GM19238 (cell line): ENCODE measurements around the gene S100A9.
"Not testable (repeated sequence)": the region's sequence is repeated elsewhere in the genome, so short reads cannot be mapped to it uniquely, and the experiment has no call there.

ENCODE experiments used
- DNase-seq: peaks from one replicate; pipeline ENCODE4 v3.0.0; 2011; ENCODE audit warnings: low spot score; ENCODE audit not compliant: insufficient read length

S100A9 gene

DNA sequence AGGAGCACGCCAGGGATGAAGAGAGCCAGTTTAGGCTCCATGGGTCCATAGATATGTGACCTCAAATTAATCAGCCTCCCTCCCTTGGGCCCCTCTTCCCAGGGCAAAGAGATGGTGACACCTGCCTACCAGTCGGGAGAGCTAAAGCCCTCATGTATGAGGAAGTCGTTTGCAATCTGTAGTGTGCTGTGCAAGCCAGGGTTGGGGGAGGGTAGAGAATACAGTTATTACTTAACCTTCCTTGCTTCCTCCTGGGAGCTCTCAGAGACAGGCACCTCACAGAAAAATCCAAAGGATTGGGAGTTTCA is 13.0 kb upstream of the S100A9 start:
- no peak for DNase-seq

DNA sequence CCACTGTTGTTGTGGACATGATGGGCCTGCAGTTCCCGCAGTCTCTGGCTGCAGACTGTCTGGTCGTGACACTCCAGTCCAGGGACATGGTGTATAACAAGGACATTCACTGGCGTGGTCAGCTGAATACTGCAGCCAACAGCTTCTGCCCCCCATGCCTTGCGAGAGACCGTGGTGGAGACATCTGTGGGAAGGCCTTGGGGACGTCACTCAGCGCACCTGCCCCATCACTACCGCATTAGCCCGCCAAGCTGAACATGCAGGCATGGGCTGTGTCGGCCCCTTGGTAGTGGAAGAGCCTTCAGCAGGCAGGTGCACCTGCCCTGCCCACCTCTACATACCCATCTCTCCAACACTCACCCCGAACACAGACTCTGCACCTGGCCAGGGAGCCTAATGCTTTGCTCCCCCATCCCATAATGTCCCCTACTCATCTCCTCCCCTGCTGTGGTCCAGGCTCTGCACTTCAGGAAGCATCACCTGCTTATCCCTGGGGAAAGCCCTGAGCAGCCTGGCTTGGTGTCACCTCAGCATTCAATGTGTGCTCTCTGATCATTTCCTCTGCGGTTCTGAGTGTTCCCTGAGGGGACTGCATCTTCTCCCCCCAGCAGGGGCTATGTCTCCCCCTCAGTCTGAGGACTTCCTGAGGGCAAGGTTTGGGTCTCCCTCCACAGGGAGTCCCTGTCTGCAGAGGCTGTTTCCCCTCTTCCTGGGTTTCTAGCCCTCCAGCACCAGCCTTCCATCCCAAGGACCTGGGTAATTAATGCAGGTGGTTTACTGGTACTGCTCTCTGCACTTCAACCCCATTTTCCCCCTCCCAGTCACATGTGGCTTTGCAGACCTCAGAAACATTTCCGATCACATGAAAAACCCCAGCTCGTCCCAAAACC is 12.2 kb upstream of the S100A9 start:
- no peak for DNase-seq

DNA sequence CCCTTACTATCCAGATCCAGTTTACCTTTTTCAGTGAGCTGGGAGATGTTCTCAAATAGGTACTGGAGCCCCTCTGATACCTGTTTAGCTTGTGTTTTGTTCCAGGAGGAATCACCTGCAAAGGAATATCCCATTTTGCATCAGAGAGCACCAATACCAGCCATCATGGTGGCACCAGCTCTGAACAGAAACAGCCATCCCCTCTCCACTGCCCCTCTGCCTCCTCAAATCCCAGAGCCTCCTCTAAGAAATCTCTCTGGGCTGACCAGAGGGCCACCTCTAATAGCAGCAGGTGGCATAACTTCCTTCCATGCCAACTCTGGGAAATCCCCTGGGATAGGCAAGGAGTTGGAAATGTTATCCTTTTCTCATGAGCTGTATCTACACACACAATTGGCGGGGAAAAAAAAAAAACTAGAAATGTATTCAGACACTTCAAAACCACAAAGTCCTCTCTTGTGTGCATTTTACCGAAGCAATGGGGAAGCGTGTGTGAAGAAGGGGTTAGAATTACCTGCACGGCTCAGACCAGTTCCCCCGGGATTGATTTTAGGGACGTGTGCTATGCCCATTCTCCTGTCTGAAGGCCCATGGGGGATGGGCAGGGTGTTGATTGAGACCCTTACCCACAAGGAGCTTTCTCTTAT is 11.5 kb upstream of the S100A9 start:
- no peak for DNase-seq

DNA sequence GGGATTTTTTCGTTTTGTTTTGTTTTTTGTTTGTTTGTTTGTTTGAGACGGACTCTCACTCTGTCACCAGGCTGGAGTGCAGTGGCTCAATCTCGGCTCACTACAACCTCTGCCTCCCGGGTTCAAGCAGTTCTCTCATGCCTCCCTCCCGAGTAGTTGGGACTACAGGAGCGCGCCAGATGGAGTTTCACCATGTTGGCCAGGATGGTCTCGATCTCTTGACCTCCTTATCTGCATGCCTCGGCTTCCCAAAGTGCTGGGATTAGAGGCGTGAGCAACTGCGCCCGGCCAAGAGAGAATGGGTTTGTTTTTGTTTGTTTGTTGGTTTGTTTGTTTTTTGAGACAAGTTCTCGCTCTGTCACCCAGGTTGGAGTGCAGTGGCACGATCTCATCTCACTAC is 10.6 kb upstream of the S100A9 start:
- not testable (repeated sequence) for DNase-seq

DNA sequence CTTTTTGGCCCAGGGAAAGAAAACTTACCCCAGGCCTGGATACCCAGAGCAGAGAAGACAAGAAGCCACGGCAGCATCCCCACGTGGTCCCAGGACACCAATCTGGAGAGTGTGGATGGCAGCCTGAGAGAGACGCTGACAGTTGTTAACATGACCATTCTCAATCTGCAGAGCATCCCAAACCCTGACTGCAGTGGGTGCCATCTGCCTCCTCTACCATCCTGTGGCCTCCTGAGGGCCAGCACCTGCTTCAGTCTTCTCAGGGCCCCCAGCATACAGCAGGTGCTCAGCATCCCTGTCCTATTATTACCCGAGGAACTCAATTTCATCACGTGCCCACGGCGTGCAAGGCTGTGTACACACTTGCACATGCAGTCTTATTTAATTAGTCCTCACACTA is 9.8 kb upstream of the S100A9 start:
- DNase-seq, result no peak

DNA sequence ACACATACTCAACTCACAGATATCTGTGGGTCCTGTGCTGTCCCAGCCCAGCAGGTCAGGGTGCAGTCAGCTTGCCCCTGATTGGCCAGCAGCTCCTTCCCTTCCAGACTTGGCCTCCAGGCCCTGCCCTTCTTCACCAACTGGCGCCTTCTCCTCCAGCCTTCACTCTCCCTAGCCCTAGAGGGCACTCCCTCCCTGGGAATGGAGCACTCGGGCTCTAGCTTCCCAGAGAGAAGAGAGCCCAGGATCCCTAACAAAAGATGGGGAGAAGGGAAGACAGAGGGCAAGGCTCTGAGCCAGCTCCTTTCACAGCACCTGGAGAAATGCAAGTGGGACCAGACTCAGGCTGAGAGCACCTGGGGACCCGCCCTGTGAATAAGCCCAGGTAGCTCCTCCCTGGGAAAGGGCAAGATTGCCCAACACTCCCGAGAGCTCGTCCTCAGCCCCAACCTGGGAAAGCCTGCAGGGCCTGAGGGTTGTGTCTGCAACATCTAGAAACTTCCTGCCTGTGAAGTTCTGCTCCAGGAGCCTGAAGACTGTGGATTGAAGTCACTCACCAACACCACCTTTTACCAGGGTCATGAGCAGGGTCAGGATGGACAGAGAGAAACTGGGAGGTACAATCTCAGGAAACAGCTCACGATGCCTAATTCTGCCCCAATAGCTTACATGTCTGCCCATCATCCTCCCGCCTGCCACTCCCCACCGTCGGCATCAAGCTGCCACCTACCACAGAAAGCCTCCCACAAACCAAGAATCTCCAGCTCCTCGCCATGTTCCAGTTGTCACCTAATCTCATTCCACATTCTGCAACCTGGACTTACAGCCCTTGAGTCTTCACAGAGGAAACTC is 8.9 kb upstream of the S100A9 start, which contains the start of gene PGLYRP4:
Gene PGLYRP4, minus strand, starts transcription at position 331 of the 852 bp plus-strand sequence. CDS start 909 bp downstream, outside the sequence.
- no peak for DNase-seq

DNA sequence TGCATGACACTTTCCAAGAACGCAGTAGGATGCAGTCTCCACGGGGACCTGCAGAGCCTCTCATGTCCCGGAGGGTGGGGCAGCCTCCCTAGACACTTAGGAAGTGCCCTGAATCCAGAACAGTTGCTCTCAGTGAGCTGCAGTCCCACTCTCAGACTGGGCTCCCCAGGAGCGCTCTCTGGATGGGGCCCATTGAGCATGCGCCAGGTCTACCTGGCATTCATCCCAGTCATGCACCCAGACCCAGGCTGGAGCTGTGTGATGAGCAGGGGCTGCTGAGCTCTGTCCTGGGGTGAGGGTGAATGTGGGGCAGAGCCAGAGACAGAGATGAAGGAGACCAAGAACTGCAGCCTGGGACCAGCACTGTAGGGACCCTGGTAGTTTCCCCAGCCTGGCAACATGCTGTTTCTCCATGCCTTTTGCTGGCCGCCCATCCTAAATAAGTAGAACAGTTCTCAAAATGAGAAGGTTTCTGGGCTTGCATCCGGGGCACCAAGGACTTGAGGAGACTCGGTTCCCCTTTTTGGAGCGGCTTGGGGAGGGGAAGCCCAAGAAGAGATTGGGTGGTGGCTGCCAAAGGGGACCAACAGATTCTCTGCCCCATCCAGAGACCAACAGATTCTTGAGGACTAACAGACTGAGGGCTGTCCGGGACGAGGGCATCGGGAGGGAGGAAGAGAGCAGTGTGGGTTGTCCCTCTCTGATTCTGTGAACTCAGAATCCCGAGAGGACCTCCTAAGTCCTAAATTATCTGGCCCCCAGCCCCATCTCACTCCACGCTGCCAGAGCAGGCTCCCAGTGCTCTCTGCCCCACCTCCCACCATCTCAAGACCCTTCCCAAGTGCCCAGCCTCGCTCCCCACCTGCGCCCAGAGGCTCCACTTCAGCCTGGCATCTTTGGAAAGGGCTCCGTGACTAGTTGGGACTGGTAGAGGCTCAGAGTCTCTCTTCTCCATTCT is 8.0 kb upstream of the S100A9 start:
- DNase-seq, result no peak

DNA sequence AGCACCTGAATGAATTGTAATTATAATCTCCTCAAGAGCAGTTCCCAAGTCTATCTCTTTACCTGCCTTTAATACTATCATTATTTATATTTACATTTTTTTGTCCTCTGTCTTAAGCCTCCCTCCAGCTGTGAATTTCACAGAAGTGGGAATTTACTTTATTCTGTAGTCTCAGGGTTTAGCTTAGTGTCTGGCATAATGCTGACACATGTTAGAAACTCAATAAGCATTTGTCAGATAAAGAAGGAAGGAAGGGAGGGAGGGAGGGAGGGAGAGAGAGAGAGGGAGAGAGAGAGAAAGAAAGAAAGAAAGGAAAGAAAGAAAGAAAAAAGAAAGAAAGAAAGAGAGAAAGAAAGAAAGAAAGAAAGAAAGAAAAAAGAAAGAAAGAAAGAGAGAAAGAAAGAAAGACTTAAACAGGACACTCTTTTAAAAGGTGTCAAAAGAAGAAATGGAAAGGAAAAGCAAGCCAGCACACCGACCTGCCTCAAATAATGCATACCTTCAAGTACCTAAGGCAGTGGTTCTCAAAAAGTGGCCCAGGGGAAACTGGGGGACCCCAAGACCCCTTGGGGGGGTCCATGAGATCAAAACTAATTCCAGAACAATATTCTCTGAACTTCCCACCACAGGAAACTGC is 7.2 kb upstream of the S100A9 start:
- no peak for DNase-seq

DNA sequence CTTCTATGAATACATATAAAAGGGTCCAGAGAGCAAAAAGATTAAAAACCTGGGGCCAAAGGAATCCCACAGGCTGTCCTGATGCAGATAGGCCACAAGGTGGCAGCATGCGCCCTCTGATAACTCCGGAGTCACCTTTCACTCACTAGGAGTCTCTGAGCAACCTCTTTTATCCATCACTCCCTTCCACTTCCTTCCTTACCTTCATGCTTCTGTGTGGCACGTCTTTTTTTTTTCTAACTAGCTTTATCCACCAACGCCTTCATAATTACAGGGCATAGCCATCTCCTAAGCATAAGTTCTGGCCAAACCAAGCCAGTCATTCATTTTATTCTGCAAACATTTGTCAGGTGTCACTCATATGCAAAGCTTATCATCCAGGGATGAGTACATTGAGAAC is 5.1 kb upstream of the S100A9 start:
- DNase-seq, result peak; percentile 50

DNA sequence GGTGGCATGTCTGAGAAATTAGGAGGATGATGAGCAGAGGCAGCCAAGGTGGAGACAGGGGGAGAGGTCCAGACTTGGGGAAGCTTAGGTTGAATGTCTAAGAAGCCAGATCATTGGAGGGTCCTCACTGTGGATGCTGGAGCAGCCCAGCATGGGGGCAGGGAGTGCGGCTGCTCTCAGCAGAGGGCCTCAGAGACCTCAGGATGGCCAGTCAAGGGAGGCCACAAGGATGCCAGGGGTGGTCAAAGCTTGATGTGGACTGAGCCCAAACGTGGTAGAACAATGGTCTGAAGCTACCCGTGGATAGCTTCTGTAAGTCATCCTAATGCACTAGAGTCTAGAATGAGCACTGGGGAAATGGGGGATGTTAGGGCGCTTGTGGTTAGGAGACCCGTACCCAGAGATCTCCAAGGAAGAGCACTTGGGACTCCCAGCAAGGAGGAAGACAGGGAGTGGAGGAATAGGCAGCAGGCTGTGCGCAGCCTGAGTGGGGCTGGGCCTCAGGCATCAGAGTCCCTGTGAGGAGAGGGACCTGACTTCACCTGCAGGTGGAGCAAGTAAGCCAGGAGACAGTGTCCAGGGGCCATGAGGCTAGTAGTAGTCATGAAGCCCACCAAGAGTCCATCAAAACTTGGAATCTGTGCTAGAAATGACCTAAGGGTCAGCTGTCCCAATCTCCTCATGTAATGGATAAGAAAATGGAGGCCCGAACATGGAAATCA is 4.3 kb upstream of the S100A9 start:
- DNase-seq, result peak; percentile 33

DNA sequence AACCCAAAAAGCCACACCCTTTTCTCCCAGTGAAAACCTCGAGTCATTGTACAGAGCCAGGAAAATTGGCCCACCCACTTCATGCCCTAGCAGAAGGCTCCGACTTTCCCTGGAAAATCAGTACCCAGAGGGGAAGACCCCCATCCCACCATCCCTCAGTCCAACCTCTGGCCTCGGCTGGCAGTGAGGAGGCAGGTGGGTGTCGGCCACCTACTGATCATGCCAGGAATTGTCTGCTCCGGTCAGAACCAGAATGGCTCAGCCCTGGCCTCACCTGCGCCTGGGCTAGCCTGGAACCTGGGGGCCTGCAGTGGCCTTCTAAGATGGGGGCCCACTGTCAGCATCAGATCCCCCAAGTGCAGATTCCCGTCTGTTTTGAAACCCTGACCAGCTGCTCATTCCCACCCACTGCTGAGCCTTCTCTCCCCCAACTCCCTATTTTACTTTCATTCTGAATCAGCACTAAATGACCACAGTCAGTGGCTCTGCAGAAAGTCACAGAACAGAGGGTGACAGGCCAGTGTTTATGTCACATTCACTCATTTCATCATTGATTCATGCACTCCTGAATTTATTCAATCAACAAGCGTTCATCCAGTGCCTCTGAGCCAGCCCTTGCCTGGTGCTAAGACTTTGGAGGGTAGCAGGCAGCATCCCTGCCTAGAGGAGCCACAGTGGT is 3.0 kb upstream of the S100A9 start:
- DNase-seq, result no peak

DNA sequence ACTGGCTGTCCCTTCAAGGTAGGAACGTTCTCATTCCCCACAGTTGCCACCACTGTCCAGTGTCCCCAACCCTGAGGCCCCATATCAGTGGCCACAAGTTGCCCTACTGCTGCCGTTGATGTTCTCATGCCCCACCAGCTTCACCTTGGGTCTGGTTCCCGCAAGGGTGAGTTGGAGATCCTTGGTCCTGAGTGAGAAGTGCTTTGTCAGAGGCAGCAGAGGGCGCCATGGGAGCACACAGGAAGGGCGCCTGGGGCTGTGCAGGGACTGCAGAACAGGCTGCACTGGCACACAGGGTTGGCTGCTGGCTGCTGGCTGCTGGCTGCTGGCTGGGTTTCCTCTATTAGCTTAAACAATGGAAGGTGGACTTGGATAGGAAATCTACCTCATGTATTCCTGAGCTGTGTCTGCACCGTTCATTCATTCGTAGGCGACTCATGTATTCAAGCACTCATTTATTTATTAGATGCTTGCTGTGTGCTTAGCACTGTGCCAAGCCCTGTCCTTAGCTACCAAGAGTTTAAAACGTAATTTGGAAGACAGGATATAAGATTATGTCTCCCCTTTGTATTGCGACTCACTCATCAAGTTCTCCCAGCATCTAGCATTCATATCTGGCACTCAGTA is 2.1 kb upstream of the S100A9 start:
- peak; percentile 43 for DNase-seq

DNA sequence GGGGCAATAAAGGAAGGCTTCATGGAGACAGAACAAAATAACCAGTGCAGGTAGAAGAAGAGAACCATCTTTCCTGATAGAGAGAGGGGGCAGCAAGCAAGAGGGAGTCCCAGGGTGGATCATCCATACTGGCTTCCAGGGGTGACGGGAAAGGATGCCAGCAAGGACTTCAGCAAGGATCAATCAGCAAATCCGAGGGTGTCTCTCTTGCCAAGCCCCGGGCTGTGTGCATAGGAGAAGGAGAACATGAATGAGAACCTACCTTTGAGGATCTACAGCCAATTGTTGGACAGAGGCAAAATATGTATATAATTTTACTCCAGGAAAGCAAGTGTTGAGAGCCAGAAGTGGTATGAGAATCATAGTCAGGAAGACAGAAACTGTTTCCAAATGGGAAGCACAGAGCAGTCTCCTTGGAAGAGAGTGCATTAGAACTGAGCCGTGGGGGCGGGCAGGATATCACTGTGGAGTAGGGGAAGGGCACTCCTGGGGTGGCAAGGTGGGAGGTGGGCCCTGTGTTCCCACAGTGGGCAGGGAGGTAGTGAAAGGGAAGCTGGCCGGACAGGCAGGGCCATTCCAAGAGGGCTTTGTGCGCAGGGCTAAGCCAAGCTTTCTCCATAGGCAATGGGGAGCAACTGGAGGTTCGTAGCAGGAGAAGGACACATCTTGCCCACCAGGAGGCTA is 1.1 kb upstream of the S100A9 start:
- DNase-seq, result no peak

DNA sequence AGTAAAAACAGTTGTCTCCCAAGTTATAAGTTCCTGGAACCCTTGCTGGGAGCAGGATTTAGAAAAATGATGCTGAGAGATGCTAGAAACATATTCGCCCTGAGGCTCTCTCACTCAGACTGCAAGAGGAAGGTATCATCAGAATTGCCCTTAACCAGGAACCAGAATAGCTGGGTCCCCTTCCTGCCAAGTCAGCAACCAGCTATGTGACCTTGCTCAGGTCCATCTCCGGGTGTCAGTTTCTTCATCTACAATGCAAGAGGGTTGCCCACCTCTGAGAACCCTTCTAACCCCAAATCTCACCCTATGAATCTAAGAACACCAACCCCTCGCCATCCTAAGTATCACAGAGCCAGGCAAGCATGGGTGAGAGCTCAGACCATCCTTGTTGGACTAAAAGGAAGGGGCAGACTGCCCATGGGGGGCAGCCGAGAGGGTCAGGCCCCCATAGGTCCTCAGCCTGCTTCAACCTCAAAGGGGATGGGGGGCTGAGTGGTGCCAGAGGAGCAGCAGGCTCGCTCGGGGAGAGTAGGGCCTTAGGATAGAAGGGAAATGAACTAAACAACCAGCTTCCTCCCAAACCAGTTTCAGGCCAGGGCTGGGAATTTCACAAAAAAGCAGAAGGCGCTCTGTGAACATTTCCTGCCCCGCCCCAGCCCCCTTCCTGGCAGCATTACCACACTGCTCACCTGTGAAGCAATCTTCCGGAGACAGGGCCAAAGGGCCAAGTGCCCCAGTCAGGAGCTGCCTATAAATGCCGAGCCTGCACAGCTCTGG is 390 bp upstream of the S100A9 start:
- DNase-seq, result no peak

DNA sequence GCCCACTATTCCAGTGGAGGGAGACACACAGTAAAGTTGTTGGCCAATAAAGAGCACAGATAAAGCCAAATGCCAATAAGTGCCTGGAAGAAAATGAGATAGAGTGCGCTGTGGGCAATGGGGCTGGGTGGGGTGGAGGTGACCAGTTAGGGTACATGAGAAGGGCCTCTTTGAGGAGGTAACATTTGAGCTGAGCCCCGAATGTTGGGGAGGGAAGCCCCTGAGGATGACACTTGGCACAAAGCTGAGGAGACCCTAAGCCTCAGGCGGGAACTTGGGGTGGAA is 979 bp downstream of the S100A9 start:
- no peak for DNase-seq

DNA sequence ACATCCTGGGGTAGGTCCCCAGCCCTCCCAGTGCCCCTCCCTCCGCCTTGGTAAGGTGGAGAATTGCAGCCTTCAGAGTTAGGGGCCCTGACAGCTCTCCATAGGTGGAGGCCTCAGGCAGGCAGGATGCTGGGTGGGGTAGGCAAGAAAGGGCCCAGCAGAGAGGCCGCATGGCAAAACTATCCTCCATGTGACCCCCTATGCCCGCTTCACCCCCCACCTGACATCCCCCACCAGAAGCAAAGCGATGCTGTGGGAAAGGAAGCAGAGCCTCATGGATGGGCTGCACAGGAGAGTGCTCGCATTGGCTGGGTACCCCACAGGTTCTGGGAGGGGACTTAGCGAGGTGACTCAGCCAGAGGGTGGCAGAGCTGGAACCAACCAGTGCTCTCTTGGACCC is 1.6 kb downstream of the S100A9 start:
- DNase-seq, result no peak

DNA sequence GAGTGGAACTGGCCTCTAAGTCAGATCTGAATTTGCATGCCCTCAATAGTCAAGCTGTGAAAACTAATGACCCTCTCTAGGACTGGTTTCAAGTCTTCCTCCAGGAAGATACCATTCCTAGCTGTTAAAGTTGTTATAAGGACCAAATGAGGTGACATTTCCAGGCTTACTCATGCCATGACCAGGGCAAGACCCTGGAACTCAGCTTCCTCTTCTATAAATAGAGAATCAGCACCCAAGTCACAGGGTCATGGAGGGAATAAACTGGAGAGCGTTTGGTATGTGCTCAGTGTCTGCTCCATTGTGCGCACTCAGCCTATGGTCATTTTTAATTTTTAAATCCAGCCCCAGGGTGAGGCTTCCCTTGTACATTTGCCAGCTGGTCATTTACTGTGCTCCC is 2.5 kb downstream of the S100A9 start:
- DNase-seq, result no peak
